GM19467 (cell line): ENCODE results near the gene ZMYND8.
"Not testable (repeated sequence)": the region's sequence is repeated elsewhere in the genome, so short reads cannot be mapped to it uniquely, and the experiment has no call there.

Experiments
- ATAC-seq: cut with Tn5 transposase; IDR thresholded peaks from one replicate; pipeline ENCODE4 v1.9.1; 2021; ENCODE audit warnings: mild to moderate bottlenecking, moderate library complexity; ENCODE audit not compliant: unreplicated experiment

The ZMYND8 gene

DNA sequence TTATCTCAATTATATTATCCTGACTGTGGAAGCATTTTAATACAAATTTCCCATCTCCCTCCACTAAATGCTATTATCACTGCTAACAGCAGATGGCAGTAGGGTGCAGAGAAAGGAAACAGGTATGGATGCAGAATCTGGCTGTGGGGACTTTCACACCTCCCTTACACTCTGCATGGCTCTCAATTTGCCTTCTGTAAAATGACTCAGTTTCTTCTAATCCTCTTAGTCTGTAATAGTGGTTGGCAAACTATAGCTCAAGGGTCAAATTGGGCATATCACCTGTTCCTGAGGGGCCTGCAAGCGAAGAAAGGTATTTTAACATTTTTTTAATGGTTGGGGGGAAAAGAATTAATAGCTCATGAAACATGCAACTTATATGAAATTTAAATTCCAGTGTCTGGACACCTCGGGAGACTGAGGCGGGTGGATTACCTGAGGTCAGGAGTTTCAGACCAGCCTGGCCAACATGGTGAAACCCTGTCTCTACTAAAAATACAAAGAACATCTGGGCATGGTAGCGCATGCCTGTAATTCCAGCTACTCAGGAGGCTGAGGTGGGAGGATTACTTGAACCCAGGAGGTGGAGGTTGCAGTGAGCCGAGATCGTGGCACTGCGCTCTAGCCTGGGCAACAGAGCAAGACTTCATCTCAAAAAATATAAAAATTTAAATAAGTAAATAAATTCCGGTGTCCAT is 83.5 kb downstream of the ZMYND8 start:
- no peak for ATAC-seq

DNA sequence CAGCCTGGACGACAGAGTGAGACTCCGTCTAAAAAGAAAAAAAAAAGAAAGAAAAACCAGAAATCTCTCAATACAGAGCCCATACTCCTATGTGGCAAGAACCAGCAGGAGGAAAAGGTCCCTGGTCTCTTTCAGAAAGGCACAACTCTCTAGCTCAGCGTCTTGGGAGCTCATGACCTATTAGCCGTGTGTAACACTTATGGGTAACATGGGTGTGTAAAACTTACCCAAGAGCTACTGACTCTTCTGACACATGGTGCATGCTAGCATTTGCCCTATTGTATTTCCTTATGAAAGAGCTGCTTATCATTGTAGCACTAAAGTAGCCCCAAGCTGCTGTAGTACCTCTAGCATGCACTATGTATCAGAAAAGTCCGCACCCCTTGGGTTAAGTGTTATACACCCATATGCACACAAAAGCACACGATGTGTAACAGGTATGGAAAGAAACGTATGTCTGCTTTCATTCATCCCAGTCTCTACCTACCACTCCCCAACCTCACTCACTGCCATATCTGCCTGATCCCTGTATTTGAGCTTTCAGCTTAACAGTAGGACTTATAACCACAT is 85.4 kb downstream of the ZMYND8 start:
- ATAC-seq, result no peak

DNA sequence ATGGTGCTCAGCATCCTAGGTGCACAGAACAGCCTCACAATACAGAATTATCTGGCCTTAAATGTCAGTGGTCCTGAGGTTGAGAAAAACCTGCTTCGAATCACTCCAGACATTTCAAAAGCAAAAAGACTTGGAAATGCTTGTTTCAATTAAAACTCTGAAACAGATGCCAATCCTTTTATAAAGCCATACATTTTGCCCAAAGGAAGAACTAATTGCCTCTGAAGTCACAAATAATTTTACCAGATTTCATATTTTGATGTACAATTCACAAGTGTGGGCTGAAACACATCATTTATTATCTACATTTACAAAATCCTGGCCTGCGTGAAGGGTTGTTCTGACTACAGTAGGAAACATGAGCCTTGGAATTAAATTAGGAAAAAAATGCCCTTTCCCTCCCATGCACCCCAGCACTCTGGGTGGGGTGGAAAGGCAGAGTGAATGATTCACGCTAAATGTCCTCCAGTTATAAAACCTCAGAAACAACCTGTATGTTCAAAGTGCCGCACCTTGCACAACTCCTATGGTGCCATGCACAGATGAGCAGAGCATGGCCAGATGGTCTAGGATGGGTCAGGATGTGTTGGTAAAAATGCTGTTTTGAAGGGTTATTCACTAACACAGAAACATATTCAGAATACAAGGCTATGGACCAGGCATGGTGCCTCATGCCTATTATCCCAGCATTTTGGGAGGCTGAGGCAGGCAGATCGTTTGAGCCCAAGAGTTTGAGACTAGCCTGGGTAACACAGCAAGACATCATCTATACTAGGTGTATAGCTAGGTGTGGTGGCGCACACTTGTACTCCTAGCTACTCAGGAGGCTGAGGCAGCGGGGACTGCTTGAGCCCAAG is 87.0 kb downstream of the ZMYND8 start:
- no peak for ATAC-seq

DNA sequence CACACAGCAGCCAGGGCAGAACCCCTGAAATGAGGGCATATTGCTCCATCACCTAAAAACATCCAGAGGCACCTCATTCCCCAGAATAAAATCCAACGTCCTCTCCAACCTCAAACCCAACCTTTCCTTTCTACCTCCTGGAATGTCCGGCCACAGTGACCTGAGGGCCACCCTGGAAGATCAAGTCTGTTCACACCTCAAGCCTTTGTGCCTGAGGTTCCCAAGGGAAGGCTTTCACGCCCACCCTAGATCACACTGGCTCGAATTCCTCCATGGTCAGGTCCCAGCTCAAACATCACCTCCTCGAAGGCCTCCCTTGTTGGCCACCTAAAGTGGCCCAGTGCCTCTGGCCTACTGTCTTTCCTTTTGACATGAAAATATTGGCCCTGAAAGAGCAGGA is 88.9 kb downstream of the ZMYND8 start:
- no peak for ATAC-seq

DNA sequence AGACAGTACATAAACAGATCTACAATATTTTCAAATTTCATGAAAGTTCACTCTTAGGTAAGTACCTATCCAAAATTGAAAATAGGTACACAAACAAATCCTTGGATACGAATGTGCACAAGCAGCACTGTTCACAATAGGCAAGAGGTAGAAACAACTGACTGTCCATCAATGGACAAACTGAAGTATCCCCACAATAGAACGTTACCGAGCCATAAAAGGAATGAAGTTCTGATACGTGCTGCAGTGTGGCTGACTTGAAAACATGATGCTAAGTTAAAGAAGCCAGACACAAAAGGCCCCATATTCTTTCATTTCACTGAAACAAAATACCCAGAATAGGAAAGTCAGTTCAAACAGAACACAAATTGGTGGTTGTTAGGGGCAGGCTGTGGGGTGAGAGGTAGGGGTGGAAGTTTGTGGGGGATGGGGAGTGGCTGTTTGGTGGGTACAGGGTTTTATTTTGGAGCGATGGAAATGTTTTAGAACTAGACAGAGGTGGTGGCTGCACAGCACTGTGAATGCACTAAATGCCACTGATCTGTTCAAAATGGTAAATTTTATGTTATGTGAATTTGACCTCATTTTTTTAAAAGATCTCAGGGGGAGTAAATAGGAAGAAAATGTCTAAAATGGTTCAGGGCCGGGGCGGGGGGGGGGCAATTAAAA is 89.5 kb downstream of the ZMYND8 start:
- no peak for ATAC-seq

DNA sequence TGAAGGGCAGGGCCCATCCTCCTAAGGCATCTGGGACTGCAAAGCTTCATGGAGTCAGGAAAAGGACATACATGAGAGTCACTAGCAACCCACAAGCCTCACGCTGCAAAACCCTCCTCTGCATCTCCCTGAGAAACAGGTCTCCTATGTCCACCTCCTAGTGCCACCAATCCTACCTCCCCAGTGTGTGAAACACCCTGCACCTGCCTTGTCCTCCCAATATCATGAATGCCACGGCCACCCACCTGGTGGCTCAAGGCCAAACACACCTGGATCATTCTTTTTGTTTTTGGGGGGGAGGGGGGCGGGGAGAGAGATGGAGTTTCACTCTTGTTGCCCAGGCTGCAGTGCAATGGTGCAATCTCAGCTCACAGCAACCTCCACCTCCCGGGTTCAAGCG is 90.5 kb downstream of the ZMYND8 start:
- no peak for ATAC-seq

DNA sequence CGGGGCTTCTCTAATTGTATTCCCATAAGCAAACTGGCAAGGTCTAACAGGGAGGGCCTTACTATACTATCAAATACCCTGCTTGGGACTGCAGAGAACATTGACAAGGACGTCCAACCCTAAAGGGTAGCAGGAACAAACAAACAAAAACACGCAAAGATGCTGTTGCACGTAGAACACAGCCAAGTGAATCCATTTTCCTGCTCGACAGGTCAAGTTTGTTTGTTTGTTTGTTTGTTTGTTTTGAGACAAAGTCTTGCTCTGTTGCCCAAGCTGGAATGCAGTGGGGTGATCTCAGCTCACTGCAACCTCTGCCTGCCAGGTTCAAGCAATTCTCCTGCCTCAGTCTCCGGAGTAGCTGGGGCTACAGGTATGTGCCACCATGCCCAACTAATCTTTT is 91.3 kb downstream of the ZMYND8 start:
- no peak for ATAC-seq

DNA sequence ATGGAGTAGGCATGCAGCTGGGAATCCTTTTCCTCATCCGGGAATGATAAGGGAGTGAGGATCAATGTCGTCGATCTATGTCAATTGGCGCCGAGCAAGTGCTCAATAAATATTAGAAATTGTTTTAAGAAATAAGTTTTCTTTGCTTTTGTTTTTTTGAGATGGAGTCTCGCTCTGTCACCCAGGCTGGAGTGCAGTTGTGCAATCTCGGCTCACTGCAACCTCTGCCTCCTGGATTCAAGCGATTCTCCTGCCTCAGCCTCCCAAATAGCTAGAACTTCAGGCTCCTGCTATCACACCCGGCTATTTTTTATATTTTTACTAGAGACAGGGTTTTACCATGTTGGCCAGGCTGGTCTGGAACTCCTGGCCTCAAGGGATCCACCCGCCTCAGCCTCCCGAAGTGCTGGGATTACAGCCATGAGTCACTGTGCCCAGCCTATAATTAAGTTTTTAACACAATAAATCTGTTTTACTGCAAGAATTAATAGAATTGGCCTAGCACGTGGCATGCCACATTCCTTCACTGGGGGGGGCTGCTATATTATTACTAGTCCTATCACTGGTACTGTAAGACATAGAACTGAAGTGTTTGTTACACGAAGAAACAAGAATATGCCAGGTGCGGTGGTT is 92.2 kb downstream of the ZMYND8 start:
- ATAC-seq, result not testable (repeated sequence)

DNA sequence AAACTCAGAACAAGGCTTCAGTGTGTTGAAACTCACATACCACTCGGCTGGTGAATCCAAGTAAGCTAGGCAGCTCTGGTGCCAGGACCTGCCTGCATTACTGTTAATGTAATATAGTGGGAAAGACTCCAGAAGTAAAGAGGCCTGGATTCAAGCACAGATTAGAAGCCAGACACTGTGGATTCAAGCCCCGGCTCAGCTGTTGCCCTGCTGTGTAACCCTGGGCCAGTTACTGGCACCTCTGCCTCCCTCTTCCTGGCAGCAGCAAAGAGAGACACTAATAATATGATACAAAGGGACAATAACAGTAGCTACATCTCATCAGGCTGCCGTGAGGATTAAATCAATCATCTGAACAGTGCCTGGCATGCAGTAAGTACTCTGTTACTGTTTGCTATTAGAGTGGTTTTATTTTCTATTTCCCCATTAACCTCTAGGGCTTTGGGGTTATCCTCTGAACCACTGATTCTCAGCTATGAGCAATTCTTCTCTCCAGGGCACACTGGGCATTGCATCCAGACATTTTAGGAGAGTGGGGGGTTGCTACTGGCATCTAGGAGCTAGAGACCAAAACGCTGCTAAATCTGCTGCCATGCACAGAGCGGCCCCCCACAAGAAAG is 92.9 kb downstream of the ZMYND8 start:
- ATAC-seq, result no peak

DNA sequence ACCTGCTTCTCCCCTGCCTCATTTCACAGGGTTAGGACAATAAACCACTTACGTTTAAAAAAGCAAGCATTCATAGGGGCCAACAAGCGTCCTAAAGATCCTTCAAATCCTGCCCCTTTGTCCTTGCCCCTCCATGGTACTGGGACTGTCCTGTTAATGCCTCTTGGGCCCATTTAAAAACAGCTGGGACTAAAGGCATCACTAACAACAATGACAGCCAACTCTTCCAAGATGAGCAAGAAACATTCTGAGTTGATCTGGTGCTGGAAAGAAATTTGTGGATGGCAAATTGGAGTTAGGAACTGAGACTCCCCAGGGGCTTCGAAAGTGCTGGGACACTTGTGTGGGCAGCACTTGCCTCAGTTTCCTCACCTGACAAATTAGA is 93.4 kb downstream of the ZMYND8 start:
- ATAC-seq, result no peak

DNA sequence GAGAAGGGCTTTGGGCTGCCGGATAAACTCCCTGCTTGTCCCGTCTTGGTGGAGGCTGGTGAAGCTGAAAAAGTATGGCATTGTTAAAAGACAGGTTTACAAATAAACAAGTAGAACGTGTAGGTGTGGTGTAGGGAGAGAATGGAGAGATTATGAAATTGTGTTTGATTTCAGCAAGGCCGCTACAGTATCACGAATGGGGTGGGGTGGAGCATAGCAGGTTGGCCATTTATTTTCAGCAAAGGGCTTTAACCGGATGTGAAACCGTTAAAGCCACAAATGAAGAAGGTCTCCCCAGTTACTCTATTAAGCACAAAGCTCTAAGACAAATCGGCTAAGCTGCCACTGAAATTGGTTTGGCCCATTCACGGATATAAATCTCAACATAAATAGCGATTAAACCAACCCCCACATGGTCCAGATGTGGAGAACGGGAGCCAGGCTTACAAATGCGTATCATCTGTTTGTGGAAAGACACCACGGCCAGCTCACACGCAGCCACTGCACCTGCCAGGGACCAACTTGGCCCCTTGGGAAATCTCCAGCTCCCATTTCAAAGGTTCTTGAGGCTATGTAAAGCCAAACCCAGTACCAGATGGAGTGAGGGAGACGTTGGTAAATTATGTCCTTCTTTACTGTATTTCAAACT is 94.0 kb downstream of the ZMYND8 start:
- no peak for ATAC-seq

DNA sequence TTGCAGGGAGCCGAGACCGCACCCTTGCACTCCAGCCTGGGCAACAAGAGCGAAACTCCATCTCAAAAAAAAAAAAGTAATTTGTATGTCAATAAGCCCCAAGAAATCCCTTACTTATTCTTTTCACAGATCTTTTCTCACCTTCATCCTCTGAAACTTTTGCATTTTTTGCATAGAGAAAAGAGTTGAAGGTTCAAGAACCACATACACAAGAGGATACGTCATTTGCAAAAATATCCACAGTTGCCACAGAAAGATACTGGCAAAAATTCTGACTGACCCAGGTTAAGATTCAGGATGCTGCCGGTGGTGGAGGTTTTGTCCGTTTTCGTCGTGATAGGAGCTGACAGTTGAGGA is 94.5 kb downstream of the ZMYND8 start:
- no peak for ATAC-seq

DNA sequence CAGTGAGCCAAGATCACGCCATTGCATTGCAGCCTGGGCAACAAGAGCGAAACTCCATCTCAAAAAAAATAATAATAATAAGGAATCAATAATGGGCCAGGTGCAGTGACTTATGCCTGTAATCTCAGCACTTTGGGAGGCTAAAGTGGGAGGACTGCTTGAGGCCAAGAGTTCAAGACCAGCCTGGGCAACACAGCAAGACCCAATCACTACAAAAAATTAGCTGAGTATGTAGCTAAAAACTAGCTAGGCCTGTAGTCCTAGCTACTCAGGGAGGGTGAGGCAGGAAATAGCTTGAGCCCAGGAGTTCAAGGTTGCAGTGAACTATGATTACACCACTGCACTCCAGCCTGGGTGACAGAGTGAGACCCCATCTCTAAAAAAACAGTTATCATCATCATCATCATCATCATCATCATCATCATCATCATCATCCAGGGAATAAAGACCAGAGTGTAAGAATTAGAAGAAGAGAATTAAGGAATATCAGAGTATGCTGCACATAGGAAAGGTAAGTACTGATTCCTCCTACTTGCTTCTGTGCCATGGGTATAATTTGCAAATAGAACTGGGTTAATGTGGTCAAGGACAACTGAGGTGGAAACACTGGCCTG is 95.2 kb downstream of the ZMYND8 start:
- ATAC-seq, result not testable (repeated sequence)

DNA sequence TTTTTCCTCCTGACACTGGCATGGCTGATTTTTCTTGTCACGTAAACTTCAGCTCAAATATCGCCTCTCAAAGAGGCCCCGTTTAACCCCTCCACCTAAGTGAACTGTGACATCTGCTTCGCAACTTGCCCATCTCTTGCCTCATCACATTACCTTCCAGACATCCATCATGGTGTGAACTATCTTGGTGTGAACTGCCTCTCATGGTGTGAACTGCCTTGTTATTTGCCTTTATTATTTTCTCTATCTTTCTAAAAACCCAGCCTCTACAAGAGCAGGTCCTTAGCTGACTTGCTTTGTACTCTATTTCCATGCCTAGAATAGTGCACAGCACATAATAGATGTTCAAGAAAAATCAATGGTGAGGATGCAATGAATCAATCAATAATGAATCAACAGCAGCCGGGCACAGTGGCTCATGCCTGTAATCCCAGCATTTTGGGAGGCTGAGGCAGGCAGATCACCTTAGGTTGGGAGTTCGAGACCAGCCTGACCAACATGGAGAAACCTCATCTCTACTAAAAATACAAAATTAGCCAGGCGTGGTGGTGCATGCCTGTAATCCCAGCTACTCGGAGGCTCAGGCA is 95.9 kb downstream of the ZMYND8 start:
- not testable (repeated sequence) for ATAC-seq

DNA sequence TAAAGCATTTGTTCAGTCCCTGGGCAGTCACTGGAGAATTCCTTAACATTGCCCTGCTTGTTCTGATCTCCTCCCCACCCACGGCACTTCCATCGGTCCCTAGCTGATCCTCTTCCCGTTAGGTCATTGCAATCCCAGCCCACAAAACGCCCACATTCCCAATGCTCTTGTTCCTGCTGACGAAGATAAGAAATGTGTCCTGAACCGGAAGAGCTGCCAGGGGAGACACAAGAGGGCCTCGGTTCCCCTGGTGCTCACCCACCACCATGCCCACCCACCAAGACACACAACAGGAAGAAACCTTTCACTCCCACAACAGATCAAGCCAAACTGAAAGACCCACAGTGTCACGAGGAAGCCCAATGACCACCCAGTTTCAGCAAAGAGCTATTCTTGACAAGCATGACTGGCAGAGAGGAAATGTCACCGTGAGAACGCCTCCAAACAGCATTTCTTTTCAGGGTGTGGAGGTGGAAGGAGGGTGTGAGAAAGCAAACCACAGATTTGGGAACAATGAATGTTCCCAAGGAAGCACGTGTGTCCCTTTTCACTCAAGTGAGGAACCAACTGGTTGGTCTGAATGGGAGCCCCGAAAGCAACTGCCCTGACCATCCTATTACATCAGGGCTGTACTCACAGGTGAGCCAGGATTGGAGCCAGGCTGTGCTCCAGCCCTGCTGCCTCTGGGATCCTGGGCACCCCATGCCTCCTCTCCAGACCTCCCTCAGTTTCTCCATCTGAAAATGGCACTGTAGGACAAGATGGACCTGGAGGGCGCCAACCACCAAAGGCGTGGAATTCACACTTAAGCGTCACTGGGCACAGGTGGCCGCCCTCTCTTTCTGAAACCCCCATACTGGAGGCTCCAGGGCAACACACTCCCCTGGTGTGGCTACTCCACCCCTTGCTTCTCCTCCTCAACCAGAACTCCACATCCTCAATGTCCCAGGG is 97.5 kb downstream of the ZMYND8 start:
- ATAC-seq, result no peak

DNA sequence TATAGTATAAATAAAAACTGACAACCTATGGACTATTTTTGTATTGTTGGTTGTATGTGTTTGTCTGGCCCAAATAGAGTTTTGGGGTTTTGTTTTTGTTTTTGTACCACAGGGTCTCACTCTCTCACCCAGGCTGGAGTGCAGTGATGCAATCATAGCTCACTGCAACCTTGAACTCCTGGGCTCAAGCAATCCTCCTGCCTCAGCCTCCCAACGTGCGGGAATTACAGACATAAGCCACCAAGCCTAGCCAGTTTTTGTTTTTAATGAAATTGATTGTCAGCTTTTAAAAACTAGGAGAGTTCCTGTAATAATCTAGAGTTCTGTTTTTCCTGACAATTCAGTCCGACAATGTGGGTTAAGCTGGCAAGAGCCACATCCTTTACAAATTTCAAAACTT is 98.7 kb downstream of the ZMYND8 start:
- no peak for ATAC-seq

DNA sequence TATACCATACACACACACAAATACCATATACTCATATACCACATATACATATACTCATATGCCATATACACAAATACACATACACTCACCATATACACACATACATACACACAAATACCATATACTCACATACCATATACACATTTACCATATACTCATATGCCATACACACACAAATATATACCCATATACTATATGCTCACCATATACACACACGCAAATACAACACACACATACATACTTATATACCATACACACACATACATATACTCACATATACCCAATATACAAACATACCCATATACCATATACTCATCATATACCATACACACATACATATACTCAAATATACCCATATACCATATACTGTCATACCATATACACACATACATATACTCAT is 99.2 kb downstream of the ZMYND8 start:
- no peak for ATAC-seq

DNA sequence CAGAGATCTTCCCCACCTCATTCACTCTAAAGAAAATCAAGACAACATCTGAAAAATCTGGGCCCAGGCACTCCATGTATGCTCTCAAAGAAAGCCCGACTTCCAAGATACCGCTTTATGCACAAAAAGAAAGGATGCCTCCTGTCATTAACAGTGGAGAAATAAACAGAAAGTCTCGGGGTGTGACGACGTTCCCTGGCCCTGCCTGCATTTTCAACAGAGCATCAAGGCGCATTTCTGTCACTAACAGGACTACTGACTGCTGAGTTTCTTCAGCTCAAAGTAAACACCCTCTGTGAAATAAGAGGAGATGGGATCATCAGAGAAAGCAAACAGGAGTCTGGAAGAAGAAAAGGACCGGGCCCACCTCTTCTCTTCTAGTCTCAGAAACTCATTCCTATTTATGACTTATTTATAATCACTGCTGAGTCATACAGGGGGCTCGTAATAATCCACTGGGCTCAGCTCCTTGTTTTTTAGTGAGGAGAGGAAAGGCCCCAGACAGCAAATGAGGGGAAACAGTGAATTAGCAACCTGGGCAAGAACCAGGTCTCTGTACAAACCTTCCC is 99.7 kb downstream of the ZMYND8 start:
- no peak for ATAC-seq
